ENCODE results near the gene PPP1R9B.

PPP1R9B gene

GRCh38 chr17:50106393-50107131 lies 43.9 kb downstream of the PPP1R9B start:
- TF ChIP-seq YY1 (IDR thresholded peaks at IDR 0.05; ENCODE audit: insufficient read depth, insufficient read length) (no peak), ZNF274 (IDR thresholded peaks at IDR 0.05; ENCODE audit: low read depth, low read length) (no peak), SUZ12 (IDR thresholded peaks at IDR 0.05; ENCODE audit: extremely low read depth, insufficient read depth, insufficient read length) (no peak)
- Histone ChIP-seq H3K4me3 (ENCODE audit: insufficient read length, low read depth) (no peak overlapping the region), H3K9me3 (ENCODE audit: insufficient read depth, low read length) (no peaks in the 10 kb centered on the region), H3K4me1 (ENCODE audit: insufficient read depth, insufficient read length) (peaks cover 17% of the 10 kb centered on the region), H3K27me3 (ENCODE audit: insufficient read depth, insufficient read length) (no peaks in the 10 kb centered on the region), H3K36me3 (ENCODE audit: insufficient read depth, insufficient read length, low read length) (peaks cover 33% of the 10 kb centered on the region), H3K9ac (ENCODE audit: insufficient read length, low read depth) (no peak overlapping the region)
- DNase-seq (ENCODE audit: low read depth, low spot score): no peak

GRCh38 chr17:50105811-50106210 lies 44.7 kb downstream of the PPP1R9B start:
- no peak overlapping the region for H3K9ac ChIP-seq (ENCODE audit: insufficient read length, low read depth)
- no peak overlapping the region for H3K4me3 ChIP-seq (ENCODE audit: insufficient read length, low read depth)
- peaks cover 27% of the 10 kb centered on the region for H3K36me3 ChIP-seq (ENCODE audit: insufficient read depth, insufficient read length, low read length)
- H3K4me1 ChIP-seq (ENCODE audit: insufficient read depth, insufficient read length): peaks cover 23% of the 10 kb centered on the region
- H3K27me3 ChIP-seq (ENCODE audit: insufficient read depth, insufficient read length): no peaks in the 10 kb centered on the region
- no peaks in the 10 kb centered on the region for H3K9me3 ChIP-seq (ENCODE audit: insufficient read depth, low read length)
- DNase-seq (ENCODE audit: low read depth, low spot score): no peak
- no peak for TF ChIP-seq ZNF274 (IDR thresholded peaks at IDR 0.05; ENCODE audit: low read depth, low read length)
- TF ChIP-seq YY1 (IDR thresholded peaks at IDR 0.05; ENCODE audit: insufficient read depth, insufficient read length): no peak
- no peak for TF ChIP-seq SUZ12 (IDR thresholded peaks at IDR 0.05; ENCODE audit: extremely low read depth, insufficient read depth, insufficient read length)

GRCh38 chr17:50103941-50104340 lies 46.5 kb downstream of the PPP1R9B start:
- Histone ChIP-seq H3K4me1 (ENCODE audit: insufficient read depth, insufficient read length) (peaks cover 33% of the 10 kb centered on the region), H3K4me3 (ENCODE audit: insufficient read length, low read depth) (no peak overlapping the region), H3K9ac (ENCODE audit: insufficient read length, low read depth) (no peak overlapping the region), H3K9me3 (ENCODE audit: insufficient read depth, low read length) (no peaks in the 10 kb centered on the region), H3K36me3 (ENCODE audit: insufficient read depth, insufficient read length, low read length) (peaks cover 11% of the 10 kb centered on the region), H3K27me3 (ENCODE audit: insufficient read depth, insufficient read length) (no peaks in the 10 kb centered on the region)
- TF ChIP-seq SUZ12 (IDR thresholded peaks at IDR 0.05; ENCODE audit: extremely low read depth, insufficient read depth, insufficient read length) (no peak), ZNF274 (IDR thresholded peaks at IDR 0.05; ENCODE audit: low read depth, low read length) (no peak), YY1 (IDR thresholded peaks at IDR 0.05; ENCODE audit: insufficient read depth, insufficient read length) (no peak)
- DNase-seq (ENCODE audit: low read depth, low spot score): no peak

GRCh38 chr17:50103252-50103651 lies 47.2 kb downstream of the PPP1R9B start:
- H3K36me3 ChIP-seq (ENCODE audit: insufficient read depth, insufficient read length, low read length): peaks cover 8% of the 10 kb centered on the region
- TF ChIP-seq YY1 (IDR thresholded peaks at IDR 0.05; ENCODE audit: insufficient read depth, insufficient read length) (no peak), SUZ12 (IDR thresholded peaks at IDR 0.05; ENCODE audit: extremely low read depth, insufficient read depth, insufficient read length) (no peak), ZNF274 (IDR thresholded peaks at IDR 0.05; ENCODE audit: low read depth, low read length) (no peak)
- H3K27me3 ChIP-seq (ENCODE audit: insufficient read depth, insufficient read length): no peaks in the 10 kb centered on the region
- H3K4me3 ChIP-seq (ENCODE audit: insufficient read length, low read depth): no peak overlapping the region
- H3K9me3 ChIP-seq (ENCODE audit: insufficient read depth, low read length): no peaks in the 10 kb centered on the region
- H3K4me1 ChIP-seq (ENCODE audit: insufficient read depth, insufficient read length): peaks cover 33% of the 10 kb centered on the region
- DNase-seq (ENCODE audit: low read depth, low spot score): no peak
- H3K9ac ChIP-seq (ENCODE audit: insufficient read length, low read depth): no peak overlapping the region

GRCh38 chr17:50102164-50102991 lies 48.1 kb downstream of the PPP1R9B start:
- TF ChIP-seq YY1 (IDR thresholded peaks at IDR 0.05; ENCODE audit: insufficient read depth, insufficient read length) (no peak), SUZ12 (IDR thresholded peaks at IDR 0.05; ENCODE audit: extremely low read depth, insufficient read depth, insufficient read length) (no peak), ZNF274 (IDR thresholded peaks at IDR 0.05; ENCODE audit: low read depth, low read length) (no peak)
- peak overlapping the region; percentile 63 for H3K9ac ChIP-seq (ENCODE audit: insufficient read length, low read depth)
- DNase-seq (ENCODE audit: low read depth, low spot score): no peak
- H3K27me3 ChIP-seq (ENCODE audit: insufficient read depth, insufficient read length): no peaks in the 10 kb centered on the region
- peaks cover 8% of the 10 kb centered on the region for H3K36me3 ChIP-seq (ENCODE audit: insufficient read depth, insufficient read length, low read length)
- H3K9me3 ChIP-seq (ENCODE audit: insufficient read depth, low read length): no peaks in the 10 kb centered on the region
- H3K4me1 ChIP-seq (ENCODE audit: insufficient read depth, insufficient read length): peaks cover 27% of the 10 kb centered on the region
- no peak overlapping the region for H3K4me3 ChIP-seq (ENCODE audit: insufficient read length, low read depth)

- peaks cover 27% of the 10 kb centered on the region for H3K4me1 ChIP-seq (ENCODE audit: insufficient read depth, insufficient read length)
- no peaks in the 10 kb centered on the region for H3K27me3 ChIP-seq (ENCODE audit: insufficient read depth, insufficient read length)
- no peak for TF ChIP-seq SUZ12 (IDR thresholded peaks at IDR 0.05; ENCODE audit: extremely low read depth, insufficient read depth, insufficient read length)
- TF ChIP-seq ZNF274 (IDR thresholded peaks at IDR 0.05; ENCODE audit: low read depth, low read length): no peak
- no peak for TF ChIP-seq YY1 (IDR thresholded peaks at IDR 0.05; ENCODE audit: insufficient read depth, insufficient read length)
- H3K4me3 ChIP-seq (ENCODE audit: insufficient read length, low read depth): peak overlapping the region; percentile 25
- peak overlapping the region; percentile 63 for H3K9ac ChIP-seq (ENCODE audit: insufficient read length, low read depth)
- no peaks in the 10 kb centered on the region for H3K9me3 ChIP-seq (ENCODE audit: insufficient read depth, low read length)
- peaks cover 3% of the 10 kb centered on the region for H3K36me3 ChIP-seq (ENCODE audit: insufficient read depth, insufficient read length, low read length)
- no peak for DNase-seq (ENCODE audit: low read depth, low spot score)
Observed at GRCh38 chr17:50101346-50102163, 48.9 kb downstream of the PPP1R9B start.

All from NT2/D1 (cell line).